PC-9 (cell line): Measurements from ENCODE around the gene RCE1. TPM values are rescaled to one million over a fixed set of nuclear protein-coding genes. Genes with fewer than 3 reads are reported as not detected.

Experiments used
- BruUV-seq: library from RNA; stranded (reverse); fragments of 400-500 nt; replicated peaks from 2 replicates; lab custom pipeline; 2021; lab: Mats Ljungman, UMichigan
- CTCF ChIA-PET: fragments of 300-600 bp; sonication (Branson Sonifier 250); formaldehyde crosslinking; loops from one replicate; lab custom pipeline; 2022; ENCODE audit warnings: antibody characterized with exemption; lab: Charles Lee
- POLR2A ChIA-PET: fragments of 300-600 bp; sonication (Branson Sonifier 250); formaldehyde crosslinking; loops from one replicate; lab custom pipeline; 2022; ENCODE audit warnings: antibody characterized with exemption; ENCODE audit not compliant: unreplicated experiment; lab: Charles Lee
- DNase-seq, 2 experiments: peaks; one replicate each; pipeline versions ENCODE4 v3.0.0 to v3.0.0-alpha.2; 2015 to 2022; ENCODE audit warnings: mixed read lengths in 1 of 2
- H2AFZ ChIP-seq: fragments of 200-600 bp; sonication (generic); 2 replicates; pipeline ENCODE4 v1.8.1; 2017; ENCODE audit warnings: antibody characterized with exemption
- H3F3A ChIP-seq: fragments of 200-600 bp; sonication (generic); 2 replicates; pipeline ENCODE4 v1.8.1; 2017; ENCODE audit warnings: antibody characterized with exemption, mild to moderate bottlenecking, low read depth; ENCODE audit not compliant: insufficient read depth
- H3K27ac ChIP-seq: fragments of 200-600 bp; sonication (generic); 2 replicates; pipeline ENCODE4 v1.6.1; 2016; ENCODE audit warnings: mixed run types
- H3K27me3 ChIP-seq: fragments of 200-600 bp; sonication (generic); 2 replicates; pipeline ENCODE4 v1.6.1; 2016; ENCODE audit warnings: low read depth, mixed run types; ENCODE audit not compliant: insufficient read depth
- H3K36me3 ChIP-seq: fragments of 200-600 bp; sonication (generic); 2 replicates; pipeline ENCODE4 v1.6.1; 2016; ENCODE audit warnings: low read depth, mixed run types
- H3K4me1 ChIP-seq: fragments of 200-600 bp; sonication (generic); replicated peaks from 2 replicates; pipeline ENCODE4 v1.6.1; 2016; ENCODE audit warnings: mixed run types; ENCODE audit not compliant: insufficient read depth
- H3K4me2 ChIP-seq: fragments of 200-600 bp; sonication (generic); 2 replicates; pipeline ENCODE4 v1.6.1; 2017; ENCODE audit warnings: mixed run types
- H3K4me3 ChIP-seq: fragments of 200-600 bp; sonication (generic); 2 replicates; pipeline ENCODE4 v1.6.1; 2016; ENCODE audit warnings: mixed run types
- H3K79me2 ChIP-seq: fragments of 200-600 bp; sonication (generic); 2 replicates; pipeline ENCODE4 v1.6.1; 2017; ENCODE audit warnings: low read depth, mixed run types
- H3K9me2 ChIP-seq: fragments of 200-600 bp; sonication (generic); 2 replicates; pipeline ENCODE4 v1.8.1; 2017; ENCODE audit warnings: mild to moderate bottlenecking; ENCODE audit not compliant: insufficient read depth
- H3K9me3 ChIP-seq: fragments of 200-600 bp; sonication (generic); 2 replicates; pipeline ENCODE4 v1.8.1; 2016; ENCODE audit warnings: low read depth; ENCODE audit not compliant: insufficient read depth
- H4K20me1 ChIP-seq: fragments of 200-600 bp; sonication (generic); 2 replicates; pipeline ENCODE4 v1.8.1; 2017; ENCODE audit not compliant: insufficient read depth
- EZH2 ChIP-seq: fragments of 200-600 bp; sonication (generic); IDR thresholded peaks from 2 replicates; pipeline ENCODE4 v1.8.0; 2017; ENCODE audit warnings: antibody characterized with exemption, low read depth
- intact Hi-C: fragments of 100-400 bp; cut with micrococcal nuclease; formaldehyde crosslinking; loops from one replicate; pipeline ENCODE4 v1.10.0; 2022; ENCODE audit not compliant: unreplicated experiment
- total RNA-seq: library from RNA; stranded (reverse); gene quantifications from 2 replicates; pipeline ENCODE4 v1.2.3, GENCODE V29; 2021
- TF ChIP-seq, protein P1 (sequence below): fragments of 200-600 bp; sonication (generic); conservative IDR thresholded peaks from 2 replicates; pipeline ENCODE4 v1.6.1; 2017; ENCODE audit warnings: mixed run types, antibody characterized with exemption, mild to moderate bottlenecking, moderate library complexity

RCE1 gene
- total RNA-seq, 1 experiment from 2014 or later = 42.9 TPM

DNA sequence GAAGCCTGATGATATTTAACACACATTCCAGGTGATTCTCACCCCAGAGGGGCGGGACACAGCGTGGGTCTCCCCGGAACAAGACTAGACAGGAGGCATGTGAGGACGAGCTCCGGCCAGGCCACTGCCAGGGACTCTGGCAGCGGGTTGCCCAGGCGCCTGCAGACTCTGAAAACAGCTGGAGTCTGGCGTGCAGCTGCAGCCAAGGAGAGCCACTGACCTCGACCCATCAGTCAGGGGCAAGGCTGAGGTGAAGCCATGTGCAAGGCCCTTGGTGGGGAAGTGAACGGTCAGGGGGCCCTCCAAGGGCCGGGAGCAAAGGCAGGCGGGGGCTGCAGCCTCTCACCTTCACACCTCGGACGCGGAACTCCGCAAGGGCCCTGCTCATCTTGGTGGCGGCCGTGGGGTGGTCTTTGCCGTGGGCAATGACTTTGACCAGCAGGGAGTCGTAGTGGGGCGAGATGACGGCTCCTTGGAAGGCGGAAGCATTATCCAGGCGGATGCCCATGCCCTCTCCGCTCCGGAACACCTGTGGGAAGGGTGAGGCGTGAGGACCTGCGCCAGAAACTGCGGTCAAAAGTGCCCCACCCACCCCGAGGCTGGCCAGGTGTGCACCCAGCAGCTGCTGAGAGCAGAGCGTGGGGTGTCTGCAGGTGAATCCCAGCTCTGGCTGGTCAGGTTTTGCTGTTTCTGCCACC lies 20.3 kb downstream of the RCE1 start:
- no peaks in the 10 kb centered on the region for H3K9me2 ChIP-seq
- no peaks in the 10 kb centered on the region for H3K36me3 ChIP-seq
- ChIA-PET POLR2A (no interaction called here), CTCF (no interaction called here)
- no peaks in the 10 kb centered on the region for H3K4me1 ChIP-seq
- BruUV-seq = no TSS peak
- peaks cover 3% of the 10 kb centered on the region; the same call in 1 of the 2 replicates for H3F3A ChIP-seq
- intact Hi-C loops = no loop called here
- no peaks in the 10 kb centered on the region for H3K9me3 ChIP-seq
- TF ChIP-seq, protein P1, sequence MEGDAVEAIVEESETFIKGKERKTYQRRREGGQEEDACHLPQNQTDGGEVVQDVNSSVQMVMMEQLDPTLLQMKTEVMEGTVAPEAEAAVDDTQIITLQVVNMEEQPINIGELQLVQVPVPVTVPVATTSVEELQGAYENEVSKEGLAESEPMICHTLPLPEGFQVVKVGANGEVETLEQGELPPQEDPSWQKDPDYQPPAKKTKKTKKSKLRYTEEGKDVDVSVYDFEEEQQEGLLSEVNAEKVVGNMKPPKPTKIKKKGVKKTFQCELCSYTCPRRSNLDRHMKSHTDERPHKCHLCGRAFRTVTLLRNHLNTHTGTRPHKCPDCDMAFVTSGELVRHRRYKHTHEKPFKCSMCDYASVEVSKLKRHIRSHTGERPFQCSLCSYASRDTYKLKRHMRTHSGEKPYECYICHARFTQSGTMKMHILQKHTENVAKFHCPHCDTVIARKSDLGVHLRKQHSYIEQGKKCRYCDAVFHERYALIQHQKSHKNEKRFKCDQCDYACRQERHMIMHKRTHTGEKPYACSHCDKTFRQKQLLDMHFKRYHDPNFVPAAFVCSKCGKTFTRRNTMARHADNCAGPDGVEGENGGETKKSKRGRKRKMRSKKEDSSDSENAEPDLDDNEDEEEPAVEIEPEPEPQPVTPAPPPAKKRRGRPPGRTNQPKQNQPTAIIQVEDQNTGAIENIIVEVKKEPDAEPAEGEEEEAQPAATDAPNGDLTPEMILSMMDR = no peak
- TF ChIP-seq EZH2 = no peak
- H3K27ac ChIP-seq = no peak overlapping the region
- DNase-seq = no peak
- no peaks in the 10 kb centered on the region for H4K20me1 ChIP-seq
- no peak overlapping the region for H3K4me3 ChIP-seq
- no peaks in the 10 kb centered on the region for H3K27me3 ChIP-seq
- H2AFZ ChIP-seq = no peak overlapping the region
- H3K4me2 ChIP-seq = no peak overlapping the region
- H3K79me2 ChIP-seq = no peaks in the 10 kb centered on the region

DNA sequence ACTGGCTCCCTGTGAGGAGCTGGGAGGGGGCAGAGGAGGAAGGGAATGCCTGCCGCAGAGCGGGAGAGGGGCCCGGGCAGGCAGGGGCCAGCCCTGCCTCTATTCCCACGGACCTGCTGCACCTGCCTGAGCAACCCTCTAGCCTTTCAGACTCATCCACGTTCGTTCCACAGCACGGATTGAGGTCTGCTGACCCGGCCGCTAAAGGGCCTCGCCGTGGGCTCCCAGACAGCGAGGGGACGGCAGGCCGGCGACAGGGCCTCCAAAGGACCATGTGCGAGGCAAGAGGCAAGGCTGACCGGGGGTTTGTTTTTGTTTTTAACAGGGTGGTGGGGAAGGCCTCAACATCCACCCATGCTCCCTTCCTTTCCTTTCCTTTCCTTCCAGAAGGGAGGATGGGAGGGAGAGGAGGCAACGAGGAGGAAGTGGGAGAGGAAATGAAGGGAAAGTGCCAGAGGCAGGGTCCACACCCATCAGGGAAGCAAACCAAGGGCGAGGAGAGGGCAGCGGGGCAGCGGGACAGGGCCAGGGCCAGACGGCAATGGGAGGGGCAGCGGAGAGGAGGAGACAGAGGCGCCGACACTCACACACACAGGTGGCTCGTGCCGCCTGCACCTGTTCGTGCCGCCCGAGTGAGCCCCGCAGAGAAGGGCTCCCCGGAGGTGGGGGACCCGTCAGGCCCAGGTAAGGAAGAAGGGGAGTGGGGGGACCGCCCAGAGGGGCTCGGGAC lies 21.1 kb downstream of the RCE1 start:
- BruUV-seq = no TSS peak
- H3K79me2 ChIP-seq = no peaks in the 10 kb centered on the region
- no peaks in the 10 kb centered on the region for H3K36me3 ChIP-seq
- no peaks in the 10 kb centered on the region for H3K9me2 ChIP-seq
- no peak overlapping the region for H3K27ac ChIP-seq
- H3K4me2 ChIP-seq = no peak overlapping the region
- ChIA-PET POLR2A (interaction anchor here (0.6 kb wide), 1 partner anchor 335 kb away, joined by 4 read pairs; no protein-coding TSS in a partner anchor), CTCF (no interaction called here)
- no peak overlapping the region for H3K4me3 ChIP-seq
- no peak for DNase-seq
- no peak for TF ChIP-seq EZH2
- TF ChIP-seq, protein P1 = no peak
- peaks cover 5% of the 10 kb centered on the region; the same call in 1 of the 2 replicates for H3K4me1 ChIP-seq
- H3F3A ChIP-seq = peaks cover 7% of the 10 kb centered on the region; the same call in 1 of the 2 replicates
- no peaks in the 10 kb centered on the region for H4K20me1 ChIP-seq
- H2AFZ ChIP-seq = no peak overlapping the region
- H3K9me3 ChIP-seq = no peaks in the 10 kb centered on the region
- intact Hi-C loops = no loop called here
- H3K27me3 ChIP-seq = no peaks in the 10 kb centered on the region

DNA sequence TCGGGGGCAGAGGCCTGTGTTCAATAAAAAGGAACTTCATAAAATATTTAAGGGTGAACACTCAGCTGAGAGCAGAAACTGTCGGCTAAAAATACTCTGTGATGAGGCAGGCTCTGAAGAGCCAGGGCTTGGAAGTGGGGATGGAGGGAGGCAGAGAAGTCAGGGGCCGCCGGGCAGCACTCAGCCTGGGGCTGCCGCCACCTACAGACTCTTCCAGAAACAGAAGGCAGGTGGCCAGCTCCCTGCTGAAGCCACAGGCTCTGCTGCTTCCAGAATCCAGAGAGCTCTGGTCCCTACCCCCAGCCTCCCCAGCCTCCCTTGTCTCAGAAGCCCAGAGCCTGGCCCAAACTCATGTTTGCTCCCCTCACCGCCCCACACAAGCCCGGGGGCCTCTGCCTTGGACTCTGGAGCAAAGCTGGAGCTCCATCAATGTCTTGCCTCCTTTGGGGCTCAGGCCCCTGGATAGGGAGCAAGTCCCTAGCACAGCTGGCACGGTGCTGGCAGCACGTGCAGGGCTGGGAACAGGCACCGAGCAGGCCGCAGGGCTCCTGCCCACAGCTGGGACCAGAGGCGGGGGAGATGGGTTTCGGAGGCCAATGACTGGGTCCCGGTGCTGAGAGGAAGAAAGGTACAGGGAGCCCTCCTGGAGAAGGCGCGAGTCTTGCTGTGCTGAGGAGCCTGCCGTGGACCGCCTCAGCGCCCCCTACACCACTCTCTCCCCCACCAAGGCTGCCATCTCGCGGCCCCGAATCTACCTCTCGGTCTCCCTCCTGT lies 21.9 kb downstream of the RCE1 start:
- TF ChIP-seq, protein P1 = no peak
- TF ChIP-seq EZH2 = no peak
- Histone ChIP-seq H3K9me2 (no peaks in the 10 kb centered on the region), H3K4me1 (peaks cover 5% of the 10 kb centered on the region; the same call in 1 of the 2 replicates), H3K27ac (no peak overlapping the region), H3K4me3 (no peak overlapping the region), H3K9me3 (no peaks in the 10 kb centered on the region), H2AFZ (no peak overlapping the region), H3K79me2 (no peaks in the 10 kb centered on the region), H3K36me3 (no peaks in the 10 kb centered on the region), H3K27me3 (no peaks in the 10 kb centered on the region), H3F3A (peaks cover 13% of the 10 kb centered on the region; the same call in 1 of the 2 replicates), H3K4me2 (no peak overlapping the region), H4K20me1 (no peaks in the 10 kb centered on the region)
- ChIA-PET POLR2A (interaction anchor here (0.6 kb wide), 1 partner anchor 336 kb away, joined by 4 read pairs; no protein-coding TSS in a partner anchor), CTCF (no interaction called here)
- intact Hi-C loops = no loop called here
- DNase-seq = no peak
- BruUV-seq = no TSS peak
